Glomerular endothelial cell (primary cell): Measurements from ENCODE around the gene BNC2. TPM values are rescaled to one million over a fixed set of nuclear protein-coding genes. Genes with fewer than 3 reads are reported as not detected.

Experiments
- DNase-seq: peaks from one replicate; pipeline ENCODE4 v3.0.0-alpha.2; 2011; ENCODE audit warnings: low read depth, low spot score; ENCODE audit errors: extremely low read depth
- total RNA-seq: library from RNA; depleted of rRNA; stranded (reverse); fragments of >200 nt; gene quantifications from 2 replicates; pipeline ENCODE4 v1.2.3, GENCODE V29; 2015

BNC2 gene
- total RNA-seq, 1 donor from 2014 or later, result 19.0 TPM

DNA sequence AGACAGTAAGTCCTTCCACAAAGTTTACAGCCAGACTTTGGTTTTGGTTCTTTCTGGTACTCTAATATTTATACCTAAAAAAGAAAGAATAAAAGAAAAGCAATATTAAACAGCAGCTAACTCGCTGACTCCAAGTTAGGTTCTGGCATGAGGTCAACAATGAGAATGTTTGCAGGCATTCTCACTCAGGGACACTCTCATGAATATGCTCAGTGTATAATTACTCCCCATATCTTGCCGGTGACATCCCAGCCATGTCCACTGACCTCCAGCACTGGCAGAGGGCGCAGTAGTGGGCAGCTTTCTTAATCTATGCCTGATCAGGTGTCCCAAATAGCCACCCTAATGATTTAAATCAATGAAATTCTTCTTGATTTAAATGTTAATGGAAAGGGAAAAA is 151.5 kb downstream of the BNC2 start:
- DNase-seq, result no peak

- DNase-seq, result no peak
Measured at GRCh38 chr9:16718296-16718695, 152.2 kb downstream of the BNC2 start.

DNA sequence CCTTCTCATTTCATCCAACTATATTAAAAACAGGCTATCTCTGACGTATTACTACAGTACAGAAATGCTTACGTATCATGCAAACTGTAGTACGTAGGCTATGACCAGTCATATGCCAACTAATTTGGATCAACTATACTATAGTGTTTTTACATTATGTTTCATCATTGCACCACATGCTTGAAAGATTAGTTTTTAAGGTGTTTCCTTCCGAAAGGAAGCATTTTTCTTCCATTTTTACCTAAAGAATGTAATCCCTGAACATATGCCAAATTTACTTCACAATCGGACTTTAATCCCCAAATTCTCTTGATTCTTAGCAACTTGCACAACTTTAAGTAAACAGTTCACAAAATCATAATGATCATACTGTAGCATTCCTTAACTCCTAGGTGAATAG is 153.9 kb downstream of the BNC2 start:
- no peak for DNase-seq

DNA sequence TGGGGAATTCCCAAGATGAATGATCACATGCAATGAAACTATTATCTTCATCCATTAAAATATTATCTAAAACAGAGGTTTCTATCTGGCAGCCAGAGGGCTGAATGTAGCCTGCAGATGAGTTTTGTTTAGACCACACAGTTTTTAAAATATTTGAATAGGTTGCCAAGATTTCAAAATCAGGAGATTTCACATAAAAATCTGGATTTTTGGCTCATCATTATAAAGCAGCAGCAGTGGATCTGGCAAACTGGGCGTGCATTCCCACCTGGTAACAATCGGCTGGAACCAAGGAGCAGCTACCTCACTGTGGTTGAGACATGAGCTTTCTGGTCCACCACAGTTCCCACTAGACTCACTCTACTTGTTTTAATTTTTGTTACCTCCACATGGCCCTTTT is 155.1 kb downstream of the BNC2 start:
- DNase-seq, result no peak

- no peak for DNase-seq
Measured at GRCh38 chr9:16712787-16713186, 157.7 kb downstream of the BNC2 start.

- DNase-seq, result no peak
Measured at GRCh38 chr9:16710888-16711287, 159.6 kb downstream of the BNC2 start.

DNA sequence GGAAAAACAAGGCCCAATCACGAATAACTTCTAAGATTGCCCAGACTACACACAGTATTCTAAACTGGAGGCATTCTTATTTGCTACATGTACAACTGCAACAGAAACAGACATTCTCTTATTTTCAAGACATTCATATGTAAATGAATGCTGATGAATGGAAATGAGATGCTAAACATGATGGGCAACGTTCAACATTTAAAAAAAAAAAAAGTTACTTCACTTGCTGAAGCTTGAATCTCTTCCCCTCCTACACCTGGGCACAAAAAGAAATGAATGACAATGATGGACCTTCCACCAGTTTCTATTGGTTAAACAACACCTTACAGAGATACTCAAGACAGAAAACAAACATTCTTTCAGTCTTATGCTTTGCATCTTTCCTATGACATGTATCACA is 160.5 kb downstream of the BNC2 start:
- no peak for DNase-seq

DNA sequence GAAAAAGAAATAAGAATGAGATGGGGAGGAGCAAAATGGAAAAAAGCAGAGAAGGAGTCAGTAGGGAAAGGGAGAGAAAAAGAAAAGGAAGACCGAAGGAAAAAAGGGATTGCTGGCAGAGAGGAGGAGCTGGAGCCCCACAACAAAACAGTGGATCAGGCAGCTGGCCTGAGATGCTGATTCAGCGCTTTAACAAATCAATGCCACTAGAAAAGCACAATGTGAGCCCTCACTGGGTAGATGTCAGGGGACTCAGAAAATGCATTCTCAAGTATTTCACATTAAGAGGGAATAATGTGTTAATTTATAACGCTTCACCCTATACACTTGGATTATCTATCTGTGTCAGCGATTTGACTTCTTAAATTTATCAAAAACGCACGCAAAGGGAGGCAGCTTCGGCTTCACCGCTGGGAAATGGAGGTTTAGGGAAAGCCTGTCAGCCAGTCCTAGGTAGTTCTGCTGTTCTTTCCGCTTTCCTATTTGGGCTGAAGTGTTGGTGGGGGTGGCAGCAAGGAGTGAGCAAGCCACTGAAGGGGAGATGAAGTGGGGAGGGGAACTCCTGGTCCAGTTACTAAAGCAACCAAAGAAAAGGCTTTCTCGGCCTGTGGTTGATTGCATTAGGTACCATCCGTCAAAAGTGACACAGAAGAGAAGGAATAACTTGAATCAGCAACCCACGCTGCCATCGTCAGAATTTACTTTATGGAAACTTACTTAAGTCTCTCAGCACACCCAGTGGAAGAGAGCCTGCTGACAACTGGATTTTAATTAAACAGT is 161.6 kb downstream of the BNC2 start:
- no peak for DNase-seq

GRCh38 chr9:16705111-16705604 is 165.3 kb downstream of the BNC2 start:
- peak; percentile 95 for DNase-seq

DNA sequence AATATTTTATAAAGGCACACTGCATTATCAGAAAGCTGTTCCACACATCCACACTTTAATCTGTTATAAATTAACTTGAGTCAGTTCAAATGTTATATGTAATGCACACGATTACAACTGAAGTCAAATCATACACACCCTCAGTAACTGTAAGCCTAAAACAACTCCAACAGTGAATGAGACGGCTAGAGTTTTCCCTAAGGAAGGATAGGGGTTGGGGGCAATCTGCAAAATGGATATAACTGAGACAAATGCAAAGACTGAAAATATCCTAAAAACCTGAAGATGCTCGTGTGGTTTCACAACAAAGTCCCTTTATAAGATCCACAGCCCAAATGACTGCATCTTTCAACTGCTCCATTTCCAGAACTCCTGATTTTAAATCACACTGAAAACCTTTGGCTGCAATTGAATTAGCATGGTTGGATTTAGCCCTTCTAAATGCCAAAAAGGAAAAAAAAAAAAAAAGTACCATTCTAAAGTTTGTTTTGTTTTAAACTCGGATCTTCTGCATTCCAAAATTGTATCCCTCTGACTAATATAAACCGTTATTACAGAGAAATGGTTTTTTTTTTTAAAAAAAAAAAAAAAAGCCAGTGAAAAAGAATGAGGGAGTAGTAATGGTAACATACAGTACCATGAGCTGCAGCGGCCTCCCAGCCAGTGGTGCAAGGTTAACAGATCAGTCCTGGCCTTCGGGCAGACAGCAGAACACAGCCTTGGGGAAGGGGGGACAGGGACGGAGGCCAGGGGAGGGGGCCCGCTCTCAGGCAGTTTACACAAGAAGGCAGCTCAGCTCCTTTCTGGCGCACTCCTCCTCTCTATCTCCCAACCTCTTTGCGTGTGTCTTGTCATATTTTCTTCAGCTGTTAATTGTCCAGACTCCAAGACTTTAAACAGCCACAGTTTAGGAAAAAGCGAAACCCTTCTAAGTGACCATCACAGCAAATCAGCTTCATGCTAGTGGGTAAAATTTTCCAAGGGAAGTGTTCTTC is 166.1 kb downstream of the BNC2 start:
- no peak for DNase-seq

- no peak for DNase-seq
Measured at GRCh38 chr9:16701347-16701746, 169.1 kb downstream of the BNC2 start.

DNA sequence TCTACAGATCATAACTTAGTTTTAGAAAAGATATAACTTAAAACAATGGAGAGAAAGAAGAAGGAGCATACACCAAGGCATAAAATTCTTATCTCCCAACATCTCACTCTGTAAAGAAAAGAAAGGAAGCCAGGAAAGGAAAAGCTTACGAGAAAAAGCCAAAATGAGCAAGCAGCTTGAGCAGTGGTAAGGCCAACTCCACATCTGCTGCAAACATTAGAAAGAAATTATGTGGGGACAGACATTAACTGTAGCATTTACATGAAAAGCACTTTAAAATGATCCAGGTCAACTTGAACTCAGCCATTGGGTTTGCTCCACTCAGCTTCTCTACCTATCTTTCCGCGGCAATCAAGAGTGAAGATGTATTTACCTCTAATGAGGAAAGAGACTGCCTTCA is 176.9 kb downstream of the BNC2 start:
- no peak for DNase-seq

DNA sequence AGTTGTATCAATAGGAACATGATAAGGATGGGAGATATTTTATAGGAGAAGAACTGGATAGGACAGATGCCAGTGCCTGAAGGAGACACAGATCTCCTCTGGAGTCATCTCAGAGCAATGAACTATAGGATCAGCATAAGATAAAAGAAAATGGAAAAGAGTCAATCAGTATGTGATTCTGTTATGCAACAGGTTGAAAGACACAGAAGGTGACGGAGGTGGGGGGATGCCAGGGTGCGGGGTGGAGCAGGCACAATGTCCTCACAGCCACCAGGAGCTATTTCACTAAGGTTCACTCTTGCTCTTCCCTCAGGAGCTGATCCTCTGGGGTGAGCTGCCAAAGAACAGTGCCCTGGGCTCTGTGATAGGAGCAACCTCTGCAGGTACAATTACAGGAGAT is 179.8 kb downstream of the BNC2 start:
- DNase-seq, result no peak

DNA sequence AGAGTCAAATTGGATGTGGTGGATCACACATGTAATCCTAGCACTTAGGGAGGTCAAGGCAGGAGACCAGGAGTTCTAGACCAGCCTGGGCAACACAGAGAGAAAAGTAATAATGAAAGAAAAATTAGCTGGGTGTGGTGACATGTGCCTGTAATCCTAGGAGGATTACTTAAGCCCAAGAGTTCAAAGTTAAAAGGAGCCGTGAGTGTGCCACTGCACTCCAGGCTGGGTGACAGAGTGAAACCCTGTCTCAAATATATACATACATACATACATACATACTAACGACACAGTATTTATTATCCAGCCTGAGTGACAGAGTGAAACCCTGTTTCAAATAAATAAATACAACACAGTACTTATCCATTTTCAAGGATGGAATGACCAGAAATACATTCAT is 180.3 kb downstream of the BNC2 start:
- DNase-seq, result no peak

DNA sequence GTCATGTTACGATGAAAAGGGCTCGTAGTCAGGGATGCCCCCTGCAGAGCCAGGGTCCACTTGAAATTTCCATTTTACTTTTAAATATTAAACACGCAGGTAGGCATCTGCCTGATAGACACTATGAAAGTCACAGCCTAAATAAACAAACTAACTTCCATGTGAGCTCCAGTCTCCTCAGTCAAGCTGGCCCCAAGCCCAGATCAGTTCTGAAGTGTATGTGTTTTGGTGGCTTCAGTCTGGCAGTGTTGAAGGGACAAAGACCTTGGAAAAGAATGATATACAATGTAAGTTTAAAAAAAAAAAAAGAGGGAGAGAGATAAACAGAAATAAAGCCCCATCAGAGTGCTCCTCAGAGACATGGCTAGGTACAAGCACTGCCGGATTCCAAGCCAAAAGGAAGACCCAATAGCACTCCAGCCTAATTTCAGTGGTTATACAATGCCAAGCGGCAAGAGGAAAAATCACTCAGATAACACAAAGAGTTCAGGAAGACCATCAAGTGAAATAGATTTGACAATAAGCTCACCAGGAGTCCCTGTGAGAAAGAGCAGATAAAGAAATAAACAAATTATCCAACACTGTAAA is 181.0 kb downstream of the BNC2 start:
- no peak for DNase-seq

- no peak for DNase-seq
Measured at GRCh38 chr9:16688814-16689213, 181.7 kb downstream of the BNC2 start.

DNA sequence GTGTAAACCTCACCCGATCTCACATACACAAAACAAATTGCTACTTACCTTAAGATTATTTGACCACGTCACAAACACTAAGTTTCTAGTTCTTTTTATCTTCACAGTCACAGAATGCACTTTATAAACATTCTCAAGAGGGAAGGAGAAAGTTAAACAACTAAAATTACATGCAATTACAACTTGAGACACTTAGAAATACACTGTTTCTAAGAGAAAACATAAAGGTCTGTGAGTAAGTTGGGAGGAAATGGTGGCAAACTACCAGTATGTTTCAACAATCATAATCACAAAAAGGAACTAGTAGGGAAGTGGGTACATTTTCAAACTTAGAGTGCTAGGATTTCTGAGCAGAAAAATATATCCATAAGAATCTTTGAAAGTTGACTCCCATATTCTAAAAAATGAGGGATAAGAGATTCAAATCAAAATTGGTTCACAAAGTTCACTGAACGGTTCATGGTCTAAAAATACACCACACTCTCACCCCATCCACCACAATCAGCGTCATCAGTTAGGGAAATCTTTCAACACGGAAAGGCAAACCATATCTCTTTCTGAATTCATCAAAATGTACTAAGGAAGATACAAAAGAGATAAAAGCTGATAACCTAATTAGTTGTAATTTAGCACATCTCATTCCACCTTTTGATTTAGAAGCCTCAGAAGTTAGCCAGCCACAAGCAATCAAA is 182.6 kb downstream of the BNC2 start:
- no peak for DNase-seq

GRCh38 chr9:16683326-16683725 is 187.1 kb downstream of the BNC2 start:
- no peak for DNase-seq

- DNase-seq, result no peak
Measured at GRCh38 chr9:16682273-16682672, 188.2 kb downstream of the BNC2 start.

GRCh38 chr9:16681652-16681987 is 188.8 kb downstream of the BNC2 start:
- no peak for DNase-seq
